MCF 10A (cell line): ENCODE measurements around the gene GALNT10. TPM values are rescaled to one million over a fixed set of nuclear protein-coding genes. Genes with fewer than 3 reads are reported as not detected.

Experiments
- BruUV-seq: library from RNA; stranded (reverse); fragments of 400-500 nt; replicated peaks from 2 replicates; lab custom pipeline; 2021; lab: Mats Ljungman, UMichigan
- CTCF ChIA-PET: fragments of 300-600 bp; sonication (Branson Sonifier 250); formaldehyde crosslinking; extraction: SDS; loops from one replicate; lab custom pipeline; 2021; ENCODE audit warnings: antibody characterized with exemption, inconsistent platforms; lab: Yijun Ruan, JAX
- POLR2A ChIA-PET: fragments of 300-600, 350-650 bp; sonication (Branson Sonifier 250); formaldehyde crosslinking; extraction: SDS; loops from one replicate; lab custom pipeline; 2020; ENCODE audit warnings: antibody characterized with exemption, inconsistent platforms; lab: Yijun Ruan, JAX
- DNase-seq: peaks from one replicate; pipeline ENCODE4 v3.0.0-alpha.2; 2018; ENCODE audit not compliant: unreplicated experiment
- H3K27ac Mint-ChIP-seq: one replicate; pipeline ENCODE4 v1.8.0; 2022; ENCODE audit warnings: mild to moderate bottlenecking, low read depth, mixed read lengths; ENCODE audit not compliant: unreplicated experiment
- H3K27me3 Mint-ChIP-seq: one replicate; pipeline ENCODE4 v1.8.0; 2022; ENCODE audit warnings: mixed read lengths; ENCODE audit not compliant: insufficient read depth, unreplicated experiment
- H3K36me3 Mint-ChIP-seq: one replicate; pipeline ENCODE4 v1.8.0; 2022; ENCODE audit warnings: mild to moderate bottlenecking, moderate library complexity, mixed read lengths; ENCODE audit not compliant: insufficient read depth, unreplicated experiment
- H3K4me1 Mint-ChIP-seq: one replicate; pipeline ENCODE4 v1.8.0; 2022; ENCODE audit warnings: mixed read lengths; ENCODE audit not compliant: insufficient read depth, unreplicated experiment
- H3K4me3 Mint-ChIP-seq: one replicate; pipeline ENCODE4 v1.8.0; 2022; ENCODE audit warnings: mild to moderate bottlenecking, moderate library complexity, mixed read lengths; ENCODE audit not compliant: unreplicated experiment
- H3K9me3 Mint-ChIP-seq: one replicate; pipeline ENCODE4 v1.8.0; 2022; ENCODE audit warnings: mixed read lengths; ENCODE audit not compliant: unreplicated experiment
- CTCF ChIP-seq: fragments of 200-600 bp; IDR thresholded peaks from one replicate; pipeline ENCODE4 v1.8.0; 2022; ENCODE audit warnings: antibody characterized with exemption, mild to moderate bottlenecking; ENCODE audit not compliant: unreplicated experiment
- intact Hi-C: fragments of 100-400 bp; cut with micrococcal nuclease; formaldehyde crosslinking; loops from 2 replicates; pipeline ENCODE4 v1.14.1; 2022
- total RNA-seq: library from RNA; stranded (reverse); gene quantifications from 2 replicates; pipeline ENCODE4 v1.2.3, GENCODE V29; 2022

Gene GALNT10
- total RNA-seq, 1 experiment from 2014 or later: 57.4 TPM

GRCh38 chr5:154249826-154250225 lies 59.3 kb downstream of the GALNT10 start:
- no peak overlapping the region for H3K4me3 Mint-ChIP-seq
- no peaks in the 10 kb centered on the region for H3K27me3 Mint-ChIP-seq
- DNase-seq: no peak
- H3K36me3 Mint-ChIP-seq: no peaks in the 10 kb centered on the region
- BruUV-seq: no TSS peak
- H3K27ac Mint-ChIP-seq: no peak overlapping the region
- peaks cover 4% of the 10 kb centered on the region for H3K4me1 Mint-ChIP-seq
- intact Hi-C loops: no loop called here
- ChIA-PET POLR2A (no interaction called here), CTCF (interaction anchor here (0.6 to 1.1 kb wide), 2 partner anchors 53 to 84 kb away, joined by 3 to 4 read pairs; no protein-coding TSS in a partner anchor)
- peaks cover 3% of the 10 kb centered on the region for H3K9me3 Mint-ChIP-seq
- no peak for TF ChIP-seq CTCF

GRCh38 chr5:154251529-154251928 lies 61.0 kb downstream of the GALNT10 start:
- no peak overlapping the region for H3K4me3 Mint-ChIP-seq
- ChIA-PET POLR2A (no interaction called here), CTCF (interaction anchor here (1.3 to 1.5 kb wide), 2 partner anchors 21 to 52 kb away, joined by 4 read pairs; no protein-coding TSS in a partner anchor)
- no peaks in the 10 kb centered on the region for H3K9me3 Mint-ChIP-seq
- no peak overlapping the region for H3K27ac Mint-ChIP-seq
- no peaks in the 10 kb centered on the region for H3K27me3 Mint-ChIP-seq
- no peak for DNase-seq
- BruUV-seq: no TSS peak
- intact Hi-C loops: no loop called here
- H3K4me1 Mint-ChIP-seq: no peaks in the 10 kb centered on the region
- TF ChIP-seq CTCF: no peak
- H3K36me3 Mint-ChIP-seq: no peaks in the 10 kb centered on the region

GRCh38 chr5:154253807-154254206 lies 63.3 kb downstream of the GALNT10 start:
- Mint-ChIP-seq H3K27me3 (no peaks in the 10 kb centered on the region), H3K36me3 (no peaks in the 10 kb centered on the region), H3K4me3 (no peak overlapping the region), H3K9me3 (no peaks in the 10 kb centered on the region), H3K27ac (no peak overlapping the region), H3K4me1 (no peaks in the 10 kb centered on the region)
- no peak for TF ChIP-seq CTCF
- POLR2A ChIA-PET: interaction anchor here (0.5 kb wide), 1 partner anchor 478 kb away, joined by 4 read pairs; no protein-coding TSS in a partner anchor
- no TSS peak for BruUV-seq
- intact Hi-C loops: no loop called here
- CTCF ChIA-PET: no interaction called here
- DNase-seq: no peak

GRCh38 chr5:154254896-154255295 lies 64.4 kb downstream of the GALNT10 start:
- no peak for TF ChIP-seq CTCF
- Mint-ChIP-seq H3K4me1 (no peaks in the 10 kb centered on the region), H3K9me3 (no peaks in the 10 kb centered on the region), H3K4me3 (no peak overlapping the region), H3K27ac (no peak overlapping the region), H3K36me3 (no peaks in the 10 kb centered on the region), H3K27me3 (no peaks in the 10 kb centered on the region)
- DNase-seq: no peak
- intact Hi-C loops: no loop called here
- ChIA-PET CTCF (interaction anchor here (0.6 kb wide), 2 partner anchors 43 to 811 kb away, joined by 3 to 4 read pairs; no protein-coding TSS in a partner anchor), POLR2A (interaction anchor here (0.6 to 0.9 kb wide), 2 partner anchors 13 to 54 kb away, joined by 3 read pairs; no protein-coding TSS in a partner anchor)
- no TSS peak for BruUV-seq
